ENCODE measurements around the gene PLB1.

The PLB1 gene

GRCh38 chr2:28617502-28618184, 121.8 kb downstream of the PLB1 start:
- no peak for DNase-seq (ENCODE audit: low read depth)
- no peak for TF ChIP-seq CTCF (conservative IDR thresholded peaks at IDR 0.05; ENCODE audit: low read depth, low read length)
- H3K4me3 ChIP-seq (ENCODE audit: low read length): no peak overlapping the region

GRCh38 chr2:28618221-28619141, 122.6 kb downstream of the PLB1 start:
- no peak for TF ChIP-seq CTCF (conservative IDR thresholded peaks at IDR 0.05; ENCODE audit: low read depth, low read length)
- no peak overlapping the region for H3K4me3 ChIP-seq (ENCODE audit: low read length)
- no peak for DNase-seq (ENCODE audit: low read depth)

GRCh38 chr2:28619213-28620196, 123.6 kb downstream of the PLB1 start:
- DNase-seq (ENCODE audit: low read depth): no peak
- TF ChIP-seq CTCF (conservative IDR thresholded peaks at IDR 0.05; ENCODE audit: low read depth, low read length): no peak
- H3K4me3 ChIP-seq (ENCODE audit: low read length): no peak overlapping the region

GRCh38 chr2:28620291-28620793, 124.5 kb downstream of the PLB1 start:
- H3K4me3 ChIP-seq (ENCODE audit: low read length): no peak overlapping the region
- no peak for TF ChIP-seq CTCF (conservative IDR thresholded peaks at IDR 0.05; ENCODE audit: low read depth, low read length)
- no peak for DNase-seq (ENCODE audit: low read depth)

GRCh38 chr2:28620801-28621171, 124.9 kb downstream of the PLB1 start:
- DNase-seq (ENCODE audit: low read depth): no peak
- no peak overlapping the region for H3K4me3 ChIP-seq (ENCODE audit: low read length)
- TF ChIP-seq CTCF (conservative IDR thresholded peaks at IDR 0.05; ENCODE audit: low read depth, low read length): no peak

GRCh38 chr2:28621172-28622100, 125.6 kb downstream of the PLB1 start:
- DNase-seq (ENCODE audit: low read depth): peak; percentile 93
- TF ChIP-seq CTCF (conservative IDR thresholded peaks at IDR 0.05; ENCODE audit: low read depth, low read length): peak; percentile 61
- no peak overlapping the region for H3K4me3 ChIP-seq (ENCODE audit: low read length)

Measured in retinal pigment epithelial cell (primary cell).